Esophagus (tissue), 2 donors: ENCODE data around the gene PMS1. TPM values are rescaled to one million over a fixed set of nuclear protein-coding genes. Genes with fewer than 3 reads are reported as not detected.

ENCODE experiments used
- H3K27ac ChIP-seq, 2 donors: one replicate each; pipeline ENCODE4 v1.5.1; 2013; ENCODE audit warnings: low read depth in 2 of 2, mild to moderate bottlenecking in 2 of 2, inconsistent platforms in 1 of 2, low read length in 1 of 2, moderate library complexity in 1 of 2
- H3K27me3 ChIP-seq, 2 donors: one replicate each; pipeline ENCODE4 v1.6.1; 2013; ENCODE audit warnings: low read length in 2 of 2, control low read depth in 1 of 2, mild to moderate bottlenecking in 1 of 2; ENCODE audit not compliant: insufficient read depth in 2 of 2, control insufficient read depth in 1 of 2
- H3K36me3 ChIP-seq, 2 donors: one replicate each; pipeline ENCODE4 v1.6.1; 2013; ENCODE audit warnings: low read length in 1 of 2; ENCODE audit not compliant: control insufficient read depth in 2 of 2, insufficient read depth in 2 of 2
- H3K4me1 ChIP-seq, 2 donors: one replicate each; pipeline ENCODE4 v1.6.1; 2013; ENCODE audit warnings: low read length in 1 of 2; ENCODE audit not compliant: control insufficient read depth in 2 of 2, insufficient read depth in 2 of 2
- H3K4me3 ChIP-seq, 2 donors: one replicate each; pipeline ENCODE4 v1.5.1; 2013; ENCODE audit warnings: low read length in 2 of 2, mild to moderate bottlenecking in 2 of 2, low read depth in 1 of 2, moderate library complexity in 1 of 2
- H3K9me3 ChIP-seq, 2 donors: one replicate each; pipeline ENCODE4 v1.6.1; 2013; ENCODE audit warnings: mild to moderate bottlenecking in 2 of 2, low read depth in 1 of 2, low read length in 1 of 2, moderate library complexity in 1 of 2; ENCODE audit not compliant: control insufficient read depth in 2 of 2, insufficient read depth in 1 of 2
- WGBS, 2 donors: extraction: QIAGEN DNeasy Blood & Tissue Kit; methylation state at CpG; one replicate each; pipeline ENCODE4 v1.1.7; 2013; 5-methylcytosine and 5-hydroxymethylcytosine counted together
- polyA plus RNA-seq, 2 donors: library from polyadenylated mRNA; stranded (reverse); fragments of 200-250 nt; gene quantifications; one replicate each; pipeline ENCODE4 v1.2.3, GENCODE V29; 2013
- donor health status: healthy with polysubstance abuse.
- donor health status: Bipolar disorder and iron deficiency.

Gene PMS1
- polyA plus RNA-seq, 2 donors, result 4.3 to 11.0 TPM

- 93 to 97% methylated on average over 3 of the region's 3 CpGs for WGBS, 2 donors
These were observed 70.7 kb downstream of the PMS1 start for GRCh38 chr2:189854940-189855339.

GRCh38 chr2:189858291-189858690, 74.0 kb downstream of the PMS1 start:
- no peak overlapping the region for H3K4me3 ChIP-seq
- no peaks in the 10 kb centered on the region for H3K36me3 ChIP-seq
- no peaks in the 10 kb centered on the region for H3K4me1 ChIP-seq
- H3K9me3 ChIP-seq, result no peaks in the 10 kb centered on the region
- no peaks in the 10 kb centered on the region for H3K27me3 ChIP-seq
- no peak overlapping the region for H3K27ac ChIP-seq
- 68 to 76% methylated on average over 1 of the region's 1 CpG for WGBS, 2 donors

More at GRCh38 chr2:189854940-189855339, 70.7 kb downstream of the PMS1 start:
- Histone ChIP-seq H3K27ac (no peak overlapping the region), H3K36me3 (no peaks in the 10 kb centered on the region), H3K4me3 (no peak overlapping the region), H3K9me3 (no peaks in the 10 kb centered on the region), H3K4me1 (no peaks in the 10 kb centered on the region), H3K27me3 (no peaks in the 10 kb centered on the region)

- Histone ChIP-seq H3K4me3 (no peak overlapping the region), H3K4me1 (no peaks in the 10 kb centered on the region), H3K36me3 (no peaks in the 10 kb centered on the region), H3K27ac (no peak overlapping the region), H3K9me3 (no peaks in the 10 kb centered on the region), H3K27me3 (no peaks in the 10 kb centered on the region)
These were observed 75.9 kb downstream of the PMS1 start for GRCh38 chr2:189860161-189860560.

- no peaks in the 10 kb centered on the region for H3K9me3 ChIP-seq
- no peak overlapping the region for H3K4me3 ChIP-seq
- 87 to 100% methylated on average over 1 of the region's 1 CpG for WGBS, 2 donors
- H3K4me1 ChIP-seq, result no peaks in the 10 kb centered on the region
- no peaks in the 10 kb centered on the region for H3K36me3 ChIP-seq
- H3K27ac ChIP-seq, result no peak overlapping the region
- H3K27me3 ChIP-seq, result no peaks in the 10 kb centered on the region
These were observed 78.5 kb downstream of the PMS1 start for GRCh38 chr2:189862751-189863150.

- H3K4me3 ChIP-seq, result no peak overlapping the region
- 86 to 91% methylated on average over 1 of the region's 1 CpG for WGBS, 2 donors
- no peak overlapping the region for H3K27ac ChIP-seq
- H3K36me3 ChIP-seq, result no peaks in the 10 kb centered on the region
- no peaks in the 10 kb centered on the region for H3K9me3 ChIP-seq
- no peaks in the 10 kb centered on the region for H3K27me3 ChIP-seq
- H3K4me1 ChIP-seq, result no peaks in the 10 kb centered on the region
These were observed 81.6 kb downstream of the PMS1 start for GRCh38 chr2:189865826-189866225.

- no peaks in the 10 kb centered on the region for H3K9me3 ChIP-seq
- WGBS, 2 donors, result 95 to 100% methylated on average over 1 of the region's 1 CpG
- H3K27me3 ChIP-seq, result no peaks in the 10 kb centered on the region
- no peaks in the 10 kb centered on the region for H3K4me1 ChIP-seq
- H3K36me3 ChIP-seq, result no peaks in the 10 kb centered on the region
- H3K4me3 ChIP-seq, result no peak overlapping the region
- H3K27ac ChIP-seq, result no peak overlapping the region
These were observed 82.0 kb downstream of the PMS1 start for GRCh38 chr2:189866296-189866695.

- Histone ChIP-seq H3K27ac (no peak overlapping the region), H3K27me3 (no peaks in the 10 kb centered on the region), H3K4me1 (no peaks in the 10 kb centered on the region), H3K36me3 (no peaks in the 10 kb centered on the region), H3K9me3 (no peaks in the 10 kb centered on the region), H3K4me3 (no peak overlapping the region)
These were observed 84.6 kb downstream of the PMS1 start for GRCh38 chr2:189868896-189869295.

GRCh38 chr2:189870381-189871085, 86.3 kb downstream of the PMS1 start:
- Histone ChIP-seq H3K27me3 (no peaks in the 10 kb centered on the region), H3K36me3 (no peaks in the 10 kb centered on the region), H3K4me1 (no peaks in the 10 kb centered on the region), H3K4me3 (no peak overlapping the region), H3K27ac (no peak overlapping the region), H3K9me3 (no peaks in the 10 kb centered on the region)
- WGBS, 2 donors, result 88 to 93% methylated on average over 5 of the region's 5 CpGs

- H3K4me1 ChIP-seq, result no peaks in the 10 kb centered on the region
These were observed 89.4 kb downstream of the PMS1 start for GRCh38 chr2:189873696-189874095.

GRCh38 chr2:189874586-189875320, 90.5 kb downstream of the PMS1 start:
- 84 to 86% methylated on average over 4 of the region's 4 CpGs for WGBS, 2 donors
- Histone ChIP-seq H3K4me1 (no peaks in the 10 kb centered on the region), H3K27me3 (no peaks in the 10 kb centered on the region), H3K27ac (no peak overlapping the region), H3K4me3 (no peak overlapping the region), H3K36me3 (no peaks in the 10 kb centered on the region), H3K9me3 (no peaks in the 10 kb centered on the region)

More at GRCh38 chr2:189873696-189874095, 89.4 kb downstream of the PMS1 start:
- no peaks in the 10 kb centered on the region for H3K36me3 ChIP-seq
- H3K27me3 ChIP-seq, result no peaks in the 10 kb centered on the region
- no peak overlapping the region for H3K27ac ChIP-seq
- H3K9me3 ChIP-seq, result no peaks in the 10 kb centered on the region
- 91 to 95% methylated on average over 8 of the region's 8 CpGs for WGBS, 2 donors
- H3K4me3 ChIP-seq, result no peak overlapping the region
